CD4-positive, alpha-beta memory T cell (primary cell): ENCODE results near the gene COQ8B. TPM values are rescaled to one million over a fixed set of nuclear protein-coding genes. Genes with fewer than 3 reads are reported as not detected.

Source experiments
- CTCF ChIA-PET: fragments of 350-600 bp; sonication (Branson Sonifier 250); formaldehyde crosslinking; loops from one replicate; lab custom pipeline; 2021; ENCODE audit warnings: inconsistent platforms; ENCODE audit not compliant: partially characterized antibody; lab: Charles Lee
- POLR2A ChIA-PET: fragments of 350-600 bp; sonication (Branson Sonifier 250); formaldehyde crosslinking; loops from one replicate; lab custom pipeline; 2021; ENCODE audit not compliant: partially characterized antibody; lab: Charles Lee
- DNase-seq, 5 donors: peaks; one replicate each; pipeline versions ENCODE4 v3.0.0 to v3.0.0-alpha.2; 2020 to 2022; ENCODE audit warnings: mixed read lengths in 1 of 5
- H3K27ac ChIP-seq: one replicate; pipeline ENCODE4 v1.7.0; 2013; ENCODE audit warnings: low read depth, low read length
- H3K27me3 ChIP-seq: 2 replicates; pipeline ENCODE4 v1.7.0; 2013; ENCODE audit warnings: mild to moderate bottlenecking, low read length, moderate library complexity; ENCODE audit not compliant: insufficient read depth
- H3K36me3 ChIP-seq: 2 replicates; pipeline ENCODE4 v1.7.0; 2013; ENCODE audit warnings: mild to moderate bottlenecking, low read length, moderate library complexity; ENCODE audit not compliant: insufficient read depth
- H3K4me1 ChIP-seq: 2 replicates; pipeline ENCODE4 v1.7.0; 2013; ENCODE audit warnings: mild to moderate bottlenecking, low read length, moderate library complexity; ENCODE audit not compliant: insufficient read depth
- H3K4me3 ChIP-seq, 2 donors: one replicate each; pipeline ENCODE4 v1.7.0; 2013; ENCODE audit warnings: low read length in 2 of 2, mild to moderate bottlenecking in 1 of 2
- H3K9me3 ChIP-seq, 2 donors: one replicate each; pipeline ENCODE4 v1.7.0; 2013; ENCODE audit warnings: low read length in 2 of 2, control low read depth in 1 of 2; ENCODE audit not compliant: control insufficient read depth in 1 of 2
- H3K27ac Mint-ChIP-seq, 7 donors: one replicate each; pipeline ENCODE4 v1.8.0; 2020 to 2021; ENCODE audit warnings: mixed read lengths in 7 of 7, mild to moderate bottlenecking in 6 of 7, inconsistent platforms in 3 of 7, moderate library complexity in 3 of 7
- H3K27me3 Mint-ChIP-seq, 2 donors: one replicate each; pipeline ENCODE4 v1.8.0; 2020 to 2021; ENCODE audit warnings: mixed read lengths in 2 of 2
- H3K36me3 Mint-ChIP-seq, 2 donors: one replicate each; pipeline ENCODE4 v1.8.0; 2020 to 2021; ENCODE audit warnings: mixed read lengths in 2 of 2, inconsistent platforms in 1 of 2, mild to moderate bottlenecking in 1 of 2
- H3K4me1 Mint-ChIP-seq, 4 donors: one replicate each; pipeline ENCODE4 v1.8.0; 2020 to 2021; ENCODE audit warnings: mixed read lengths in 4 of 4, mild to moderate bottlenecking in 1 of 4
- H3K4me3 Mint-ChIP-seq, 8 donors: one replicate each; pipeline ENCODE4 v1.8.0; 2020 to 2021; ENCODE audit warnings: mixed read lengths in 8 of 8, mild to moderate bottlenecking in 7 of 8, moderate library complexity in 6 of 8, inconsistent platforms in 3 of 8
- H3K9me3 Mint-ChIP-seq, 8 donors: one replicate each; pipeline ENCODE4 v1.8.0; 2020 to 2021; ENCODE audit warnings: mixed read lengths in 8 of 8, mild to moderate bottlenecking in 5 of 8, inconsistent platforms in 3 of 8, moderate library complexity in 1 of 8
- intact Hi-C: fragments of 100-400 bp; cut with micrococcal nuclease; formaldehyde crosslinking; loops from one replicate; pipeline ENCODE4 v1.15.1; 2023
- polyA plus RNA-seq, 2 donors: library from polyadenylated mRNA; unstranded; fragments of 300-500 nt; fragmentation: Illumina TruSeq; gene quantifications; one replicate each; pipeline ENCODE4 v1.2.3, GENCODE V29; 2021
- total RNA-seq, 2 experiments: library from RNA; stranded (reverse); gene quantifications; one replicate each; pipeline ENCODE4 v1.2.3, GENCODE V29; 2021

Gene COQ8B
- total and polyA plus RNA-seq, 4 experiments from 2014 or later: 20.2 to 54.7 (median 34.2) TPM

DNA sequence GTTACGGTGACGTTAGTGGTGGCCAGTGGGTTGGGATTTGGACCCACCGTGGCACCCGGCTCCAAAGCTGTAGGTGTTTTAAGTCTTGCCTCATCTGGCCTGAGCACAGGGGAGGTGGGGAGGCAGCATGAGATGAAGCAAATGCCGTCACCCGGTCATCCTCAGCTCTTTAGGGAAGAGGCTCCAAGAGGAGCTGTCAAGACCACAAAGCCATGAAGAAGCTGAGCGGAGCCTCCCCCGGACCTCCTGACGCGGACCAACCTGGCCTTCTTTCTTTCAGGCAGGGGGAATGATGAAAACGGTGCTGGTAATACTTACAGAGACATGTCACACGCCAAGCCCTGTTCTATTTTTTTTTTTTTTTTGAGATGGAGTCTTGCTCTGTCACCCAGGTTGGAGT, 26.2 kb upstream of the COQ8B start:
- Mint-ChIP-seq H3K4me1 (no peaks in the 10 kb centered on the region), H3K27me3 (no peaks in the 10 kb centered on the region), H3K27ac (no peak overlapping the region), H3K36me3 (peaks cover 5 to 10% of the 10 kb centered on the region in 2 donors), H3K9me3 (no peaks in the 10 kb centered on the region), H3K4me3 (no peak overlapping the region)
- CTCF ChIA-PET: interaction anchor here (1.2 to 1.5 kb wide), 3 partner anchors 64 to 80 kb away, joined by 3 to 6 read pairs (median 6); no protein-coding TSS in a partner anchor
- H3K36me3 ChIP-seq: no peaks in the 10 kb centered on the region
- H3K9me3 ChIP-seq: no peaks in the 10 kb centered on the region
- POLR2A ChIA-PET: interaction anchor here (0.7 to 1.7 kb wide), 3 partner anchors 26 to 35 kb away, joined by 3 to 7 read pairs (median 6); partner anchors contain the start of genes COQ8B, ITPKC and RAB4B
- H3K27ac ChIP-seq: no peak overlapping the region
- no peaks in the 10 kb centered on the region for H3K4me1 ChIP-seq
- intact Hi-C loops: no loop called here
- no peak for DNase-seq
- H3K4me3 ChIP-seq: no peak overlapping the region
- H3K27me3 ChIP-seq: no peaks in the 10 kb centered on the region

DNA sequence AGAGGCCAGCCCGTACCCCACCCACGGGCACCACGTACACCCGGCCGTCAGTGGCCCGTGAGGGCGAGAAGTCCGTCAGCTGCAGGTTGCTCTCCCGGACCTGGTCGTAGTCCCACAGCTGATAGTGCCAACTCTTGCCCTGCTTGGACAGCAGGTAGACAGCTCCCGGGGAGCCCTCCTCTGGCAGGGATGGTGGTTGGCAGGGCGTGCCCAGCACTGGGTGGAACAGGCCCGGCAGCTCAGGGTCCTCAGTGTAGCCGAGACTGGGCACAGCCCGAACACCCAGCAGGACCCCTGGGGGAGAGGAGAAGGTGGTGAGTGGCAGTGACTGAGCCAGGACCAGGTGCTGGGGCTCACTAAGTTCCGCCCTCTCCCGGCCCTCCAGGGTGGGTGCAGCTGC, 25.8 kb upstream of the COQ8B start:
- H3K4me3 Mint-ChIP-seq: no peak overlapping the region
- no peak for DNase-seq
- H3K27me3 ChIP-seq: no peaks in the 10 kb centered on the region

DNA sequence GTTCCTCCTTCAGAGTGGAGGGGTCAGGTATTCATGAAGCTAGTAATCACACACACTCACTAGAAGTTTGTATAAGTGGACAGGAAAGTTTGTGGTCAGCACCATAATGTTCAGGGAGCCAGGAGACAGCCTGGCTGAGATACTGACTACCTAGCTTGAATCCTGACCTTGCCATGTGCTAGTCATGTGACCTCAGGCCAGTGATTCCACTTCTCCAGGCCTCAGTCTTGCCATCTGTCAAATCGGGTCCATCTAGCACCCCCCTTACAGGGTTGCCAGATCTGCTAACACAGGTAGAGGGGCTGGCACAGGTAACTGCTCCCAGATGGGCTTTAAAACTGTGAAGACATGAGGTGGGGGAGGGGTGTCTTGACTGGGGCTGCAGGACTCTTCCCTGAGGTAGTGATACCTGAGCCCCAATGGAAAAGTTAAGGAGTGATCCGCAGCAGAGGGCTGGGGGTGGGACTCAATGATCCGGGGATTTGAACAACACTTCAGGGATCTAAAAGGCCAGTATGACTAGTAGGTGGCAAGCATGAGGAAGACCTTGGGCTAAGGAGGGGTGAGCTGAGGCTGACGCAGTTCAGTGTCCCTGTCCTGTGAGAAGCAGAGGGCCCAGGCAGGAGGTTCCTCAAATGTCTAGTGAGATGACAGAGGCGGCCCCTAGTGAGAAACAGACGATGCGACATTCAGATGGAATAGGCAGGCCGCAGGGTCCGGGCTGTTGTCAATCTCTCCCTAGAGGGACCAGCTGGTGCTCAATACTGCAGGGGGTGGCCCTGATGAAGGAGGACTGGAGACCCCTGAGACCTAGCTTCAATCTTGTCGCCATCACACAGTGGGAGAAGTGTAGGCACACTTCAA, 25.1 kb upstream of the COQ8B start:
- intact Hi-C loops: no loop called here
- Histone ChIP-seq H3K9me3 (no peaks in the 10 kb centered on the region), H3K4me1 (no peaks in the 10 kb centered on the region), H3K36me3 (no peaks in the 10 kb centered on the region), H3K4me3 (no peak overlapping the region), H3K27ac (no peak overlapping the region), H3K27me3 (no peaks in the 10 kb centered on the region)
- peaks cover 5 to 14% of the 10 kb centered on the region in 2 donors for H3K36me3 Mint-ChIP-seq
- H3K4me1 Mint-ChIP-seq: no peaks in the 10 kb centered on the region
- peak overlapping the region in 5 of 7 donors; percentile 13 to 70 (median 59) for H3K27ac Mint-ChIP-seq
- H3K27me3 Mint-ChIP-seq: no peaks in the 10 kb centered on the region
- no peak overlapping the region for H3K4me3 Mint-ChIP-seq
- no peaks in the 10 kb centered on the region for H3K9me3 Mint-ChIP-seq
- POLR2A ChIA-PET: interaction anchor here (0.8 to 1.7 kb wide), 3 partner anchors 9 to 51 kb away, joined by 3 to 6 read pairs (median 3); partner anchors contain the start of genes ACTMAP and RAB4B
- CTCF ChIA-PET: interaction anchor here (1.2 to 1.5 kb wide), 2 partner anchors 78 to 79 kb away, joined by 6 read pairs; no protein-coding TSS in a partner anchor
- peak in 1 of 5 donors; percentile 9 for DNase-seq

More for the DNA sequence above, 25.8 kb upstream of the COQ8B start:
- intact Hi-C loops: no loop called here
- Mint-ChIP-seq H3K9me3 (no peaks in the 10 kb centered on the region), H3K27me3 (no peaks in the 10 kb centered on the region), H3K27ac (no peak overlapping the region), H3K36me3 (peaks cover 5 to 13% of the 10 kb centered on the region in 2 donors), H3K4me1 (no peaks in the 10 kb centered on the region)
- ChIA-PET CTCF (interaction anchor here (1.2 to 1.5 kb wide), 2 partner anchors 77 to 80 kb away, joined by 6 read pairs; no protein-coding TSS in a partner anchor), POLR2A (interaction anchor here (0.8 to 1.7 kb wide), 3 partner anchors 8 to 51 kb away, joined by 3 to 6 read pairs (median 3); partner anchors contain the start of genes ACTMAP and RAB4B)
- Histone ChIP-seq H3K4me1 (no peaks in the 10 kb centered on the region), H3K36me3 (no peaks in the 10 kb centered on the region), H3K27ac (no peak overlapping the region), H3K9me3 (no peaks in the 10 kb centered on the region), H3K4me3 (no peak overlapping the region)

DNA sequence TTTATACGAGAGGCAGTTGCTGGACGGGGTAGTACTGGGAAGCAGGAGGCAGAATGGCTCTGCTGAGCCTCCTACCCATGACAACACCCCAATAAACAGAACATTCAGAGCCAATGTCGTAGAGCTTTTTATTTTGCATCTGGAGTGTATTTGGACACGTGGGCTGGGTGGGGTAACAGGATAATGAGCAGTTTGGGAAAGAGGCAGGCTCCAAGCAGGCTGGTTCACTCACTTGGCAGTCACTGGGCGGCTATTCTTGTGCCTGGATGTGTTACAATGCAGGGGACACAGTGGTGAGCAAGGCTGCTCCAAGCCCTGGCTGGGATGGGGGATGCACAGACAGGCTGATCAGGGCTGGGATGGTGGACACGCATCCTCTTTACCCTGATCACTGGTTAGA, 24.1 kb upstream of the COQ8B start:
- no peaks in the 10 kb centered on the region for H3K4me1 Mint-ChIP-seq
- no peaks in the 10 kb centered on the region for H3K27me3 ChIP-seq
- H3K4me3 ChIP-seq: no peak overlapping the region
- ChIA-PET POLR2A (no interaction called here), CTCF (no interaction called here)
- no peaks in the 10 kb centered on the region for H3K27me3 Mint-ChIP-seq
- no peaks in the 10 kb centered on the region for H3K9me3 Mint-ChIP-seq
- DNase-seq: no peak
- intact Hi-C loops: no loop called here
- H3K27ac ChIP-seq: no peak overlapping the region
- H3K36me3 Mint-ChIP-seq: peaks cover 6 to 16% of the 10 kb centered on the region in 2 donors
- H3K27ac Mint-ChIP-seq: peak overlapping the region in 5 of 7 donors; percentile 15 to 74 (median 51)
- no peaks in the 10 kb centered on the region for H3K36me3 ChIP-seq
- H3K4me1 ChIP-seq: no peaks in the 10 kb centered on the region
- H3K4me3 Mint-ChIP-seq: no peak overlapping the region
- no peaks in the 10 kb centered on the region for H3K9me3 ChIP-seq

GRCh38 chr19:40739871-40740703, 23.4 kb upstream of the COQ8B start:
- no peak overlapping the region for H3K4me3 ChIP-seq
- peaks cover 12 to 22% of the 10 kb centered on the region in 2 donors for H3K36me3 Mint-ChIP-seq
- H3K27me3 Mint-ChIP-seq: no peaks in the 10 kb centered on the region
- H3K27ac ChIP-seq: no peak overlapping the region
- no peaks in the 10 kb centered on the region for H3K27me3 ChIP-seq
- H3K9me3 Mint-ChIP-seq: no peaks in the 10 kb centered on the region
- H3K4me1 ChIP-seq: no peaks in the 10 kb centered on the region
- ChIA-PET CTCF (no interaction called here), POLR2A (no interaction called here)
- H3K9me3 ChIP-seq: no peaks in the 10 kb centered on the region
- H3K36me3 ChIP-seq: peaks cover 2% of the 10 kb centered on the region
- DNase-seq: peak in 1 of 5 donors; percentile 22
- no peak overlapping the region for H3K27ac Mint-ChIP-seq
- no peaks in the 10 kb centered on the region for H3K4me1 Mint-ChIP-seq
- intact Hi-C loops: no loop called here
- no peak overlapping the region for H3K4me3 Mint-ChIP-seq

GRCh38 chr19:40739030-40739839, 22.5 kb upstream of the COQ8B start:
- CTCF ChIA-PET: no interaction called here
- peak overlapping the region in 2 of 7 donors; percentile 9 to 22 for H3K27ac Mint-ChIP-seq

More at GRCh38 chr19:40739030-40739839, 22.5 kb upstream of the COQ8B start:
- peak in 1 of 5 donors; percentile 28 for DNase-seq
- Histone ChIP-seq H3K4me3 (no peak overlapping the region), H3K27ac (no peak overlapping the region), H3K36me3 (peaks cover 7% of the 10 kb centered on the region), H3K27me3 (no peaks in the 10 kb centered on the region), H3K9me3 (no peaks in the 10 kb centered on the region), H3K4me1 (no peaks in the 10 kb centered on the region)
- Mint-ChIP-seq H3K27me3 (no peaks in the 10 kb centered on the region), H3K4me3 (no peak overlapping the region), H3K36me3 (peaks cover 16 to 27% of the 10 kb centered on the region in 2 donors), H3K9me3 (no peaks in the 10 kb centered on the region), H3K4me1 (no peaks in the 10 kb centered on the region)
- POLR2A ChIA-PET: no interaction called here
- intact Hi-C loops: no loop called here
